Endothelial cell of umbilical vein (primary cell): ENCODE data around the gene SLAMF1. TPM values are rescaled to one million over a fixed set of nuclear protein-coding genes. Genes with fewer than 3 reads are reported as not detected.

Experiments
- BruUV-seq: library from RNA; stranded (reverse); fragments of 400-500 nt; replicated peaks from 2 replicates; lab custom pipeline; 2021; lab: Mats Ljungman, UMichigan
- CTCF ChIA-PET: fragments of 300-600, 350-600 bp; sonication (Branson Sonifier 250); formaldehyde crosslinking; loops from one replicate; lab custom pipeline; 2021; ENCODE audit warnings: antibody characterized with exemption, inconsistent platforms; lab: Charles Lee
- POLR2A ChIA-PET: fragments of 300-600, 350-600 bp; sonication (Branson Sonifier 250); formaldehyde crosslinking; loops from one replicate; lab custom pipeline; 2021; ENCODE audit warnings: antibody characterized with exemption, inconsistent platforms; lab: Charles Lee
- DNase-seq: peaks from one replicate; pipeline ENCODE4 v3.0.0-alpha.2; 2011; ENCODE audit warnings: low read depth, low spot score
- FAIRE-seq: peaks from 2 replicates; lab custom pipeline; 2011; peaks lifted over from hg19 to GRCh38; lab: Jason Lieb, UNC
- H2AFZ ChIP-seq: 2 replicates; pipeline ENCODE4 v1.6.0; 2012; ENCODE audit warnings: low read depth, low read length, control low read depth, inconsistent platforms
- H3K27ac ChIP-seq: 2 replicates; pipeline ENCODE4 v1.5.1; 2011; ENCODE audit warnings: low read depth, mild to moderate bottlenecking, control low read depth, low read length, moderate library complexity; ENCODE audit not compliant: insufficient read depth
- H3K27me3 ChIP-seq, 2 experiments: 2 replicates each; pipeline versions ENCODE4 v1.6.0 to v1.6.1; 2011; ENCODE audit warnings: low read length in 2 of 2, mixed read lengths in 1 of 2; ENCODE audit not compliant: control insufficient read depth in 2 of 2, insufficient read depth in 2 of 2
- H3K36me3 ChIP-seq, 2 experiments: 2 replicates in 1 of 2; 3 replicates in 1 of 2; pipeline ENCODE4 v1.5.1; 2011; ENCODE audit warnings: low read length in 2 of 2, mild to moderate bottlenecking in 1 of 2, moderate library complexity in 1 of 2; ENCODE audit not compliant: control insufficient read depth in 2 of 2, insufficient read depth in 2 of 2; ENCODE audit errors: extremely low read depth in 1 of 2
- H3K4me1 ChIP-seq: 3 replicates; pipeline ENCODE4 v1.5.1; 2011; ENCODE audit warnings: mild to moderate bottlenecking, low read length; ENCODE audit not compliant: control insufficient read depth, insufficient read depth; ENCODE audit errors: extremely low read depth
- H3K4me2 ChIP-seq: 2 replicates; pipeline ENCODE4 v1.6.1; 2011; ENCODE audit warnings: low read length, control low read depth, mixed read lengths; ENCODE audit not compliant: insufficient read depth
- H3K4me3 ChIP-seq, 3 experiments: fragments of 200-600 bp in 1 of 3; sonication (generic), shearing (Covaris generic) in 1 of 3; replicated peaks in 1 of 3; 2 replicates each; pipeline ENCODE4 v1.5.1; 2011 to 2016; ENCODE audit warnings: control low read depth in 3 of 3, low read length in 3 of 3, mild to moderate bottlenecking in 2 of 3, inconsistent platforms in 1 of 3, low read depth in 1 of 3, moderate library complexity in 1 of 3; ENCODE audit not compliant: insufficient read depth in 1 of 3
- H3K79me2 ChIP-seq: 2 replicates; pipeline ENCODE4 v1.6.0; 2012; ENCODE audit warnings: low read length, inconsistent platforms; ENCODE audit not compliant: control insufficient read depth, insufficient read depth
- H3K9ac ChIP-seq: replicated peaks from 2 replicates; pipeline ENCODE3; 2011; ENCODE audit warnings: low read length, control low read depth; ENCODE audit not compliant: insufficient read depth; ENCODE audit errors: extremely low read depth
- H3K9me1 ChIP-seq: replicated peaks from 3 replicates; pipeline ENCODE4 v1.6.0; 2011; ENCODE audit warnings: mild to moderate bottlenecking, low read length; ENCODE audit not compliant: control insufficient read depth, insufficient read depth; ENCODE audit errors: extremely low read depth
- H3K9me3 ChIP-seq: replicated peaks from 2 replicates; pipeline ENCODE4 v1.5.1; 2012; ENCODE audit warnings: low read length, inconsistent platforms; ENCODE audit not compliant: control insufficient read depth, insufficient read depth
- H4K20me1 ChIP-seq: replicated peaks from 2 replicates; pipeline ENCODE3; 2011; ENCODE audit warnings: mild to moderate bottlenecking, low read length; ENCODE audit not compliant: control insufficient read depth, insufficient read depth; ENCODE audit errors: extremely low read depth
- EZH2 ChIP-seq: IDR thresholded peaks from 2 replicates; pipeline ENCODE4 v1.6.1; 2012; ENCODE audit warnings: borderline replicate concordance, low read depth, mild to moderate bottlenecking, moderate library complexity, low read length, inconsistent platforms; ENCODE audit not compliant: severe bottlenecking
- FOS ChIP-seq: IDR thresholded peaks from 2 replicates; pipeline ENCODE4 v1.6.1; 2011; ENCODE audit warnings: mild to moderate bottlenecking, low read length, moderate library complexity, borderline replicate concordance; ENCODE audit not compliant: insufficient read depth
- JUN ChIP-seq: IDR thresholded peaks from 2 replicates; pipeline ENCODE4 v1.6.1; 2011; ENCODE audit warnings: borderline replicate concordance, low read depth; ENCODE audit not compliant: insufficient read length, insufficient read depth
- MYC ChIP-seq: IDR thresholded peaks from one replicate; pipeline ENCODE4 v1.6.1; 2011; ENCODE audit warnings: mild to moderate bottlenecking, low read depth, low read length
- POLR2A ChIP-seq: IDR thresholded peaks from 2 replicates; pipeline ENCODE4 v1.6.1; 2012; ENCODE audit warnings: low read depth, mild to moderate bottlenecking, control low read depth, low read length
- POLR2AphosphoS5 ChIP-seq: IDR thresholded peaks from 2 replicates; pipeline ENCODE4 v1.6.1; 2012; ENCODE audit warnings: low read depth, mild to moderate bottlenecking, control low read depth, low read length, moderate library complexity; ENCODE audit not compliant: insufficient read depth
- dilution Hi-C: fragments of 300-500 bp; cut with MboI; formaldehyde crosslinking; loops from one replicate; pipeline ENCODE4 v1.15.0; 2019; ENCODE audit warnings: low sequenced_read_pairs; ENCODE audit not compliant: extremely low pct_ligation_motif_present
- intact Hi-C: fragments of 100-400 bp; cut with micrococcal nuclease; formaldehyde crosslinking; loops from one replicate; pipeline ENCODE4 v1.10.0; 2022
- polyA plus RNA-seq, 4 experiments: library from polyadenylated mRNA; depleted of rRNA in 3 of 4; stranded (reverse) in 3 of 4; unstranded in 1 of 4; fragments of >200 nt; gene quantifications; 2 replicates each; pipeline versions ENCODE4 v1.2.1 to v1.2.3, GENCODE V29; 2011 to 2012; ENCODE audit warnings: missing spikeins in 1 of 4
- total RNA-seq: library from RNA; stranded (reverse); gene quantifications from 2 replicates; pipeline ENCODE4 v1.2.3, GENCODE V29; 2021
- TF ChIP-seq, protein P1 (sequence below), 2 donors: IDR thresholded peaks; 1 replicate in 1 of 2; 2 replicates in 1 of 2; pipeline ENCODE4 v1.5.1; 2011; ENCODE audit warnings: low read length in 2 of 2, mild to moderate bottlenecking in 2 of 2, moderate library complexity in 2 of 2, control low read depth in 1 of 2, inconsistent platforms in 1 of 2, low read depth in 1 of 2; ENCODE audit not compliant: insufficient read depth in 1 of 2; ENCODE audit errors: extremely low read depth in 1 of 2

Gene SLAMF1
- total and polyA plus RNA-seq, 2 donors (not counting 3 experiments of a cell fraction or from before 2014, with no cell fraction given): not detected

GRCh38 chr1:160665330-160666078 lies 18.7 kb upstream of the SLAMF1 start:
- no peaks in the 10 kb centered on the region for H3K79me2 ChIP-seq
- peaks cover 0 to 5% of the 10 kb centered on the region in 2 experiments for H3K27me3 ChIP-seq
- no peaks in the 10 kb centered on the region for H3K9me1 ChIP-seq
- POLR2A ChIA-PET: no interaction called here
- H3K9ac ChIP-seq: no peak overlapping the region
- no peaks in the 10 kb centered on the region for H4K20me1 ChIP-seq
- no peak for FAIRE-seq
- no peaks in the 10 kb centered on the region for H3K36me3 ChIP-seq
- no peak overlapping the region for H3K4me2 ChIP-seq
- CTCF ChIA-PET: no interaction called here
- H3K27ac ChIP-seq: no peak overlapping the region
- dilution Hi-C loops: no loop called here
- no peak overlapping the region for H3K4me3 ChIP-seq
- BruUV-seq: no TSS peak
- H3K9me3 ChIP-seq: no peaks in the 10 kb centered on the region
- DNase-seq: no peak
- no peak overlapping the region for H2AFZ ChIP-seq
- H3K4me1 ChIP-seq: no peaks in the 10 kb centered on the region
- TF ChIP-seq, protein P1, sequence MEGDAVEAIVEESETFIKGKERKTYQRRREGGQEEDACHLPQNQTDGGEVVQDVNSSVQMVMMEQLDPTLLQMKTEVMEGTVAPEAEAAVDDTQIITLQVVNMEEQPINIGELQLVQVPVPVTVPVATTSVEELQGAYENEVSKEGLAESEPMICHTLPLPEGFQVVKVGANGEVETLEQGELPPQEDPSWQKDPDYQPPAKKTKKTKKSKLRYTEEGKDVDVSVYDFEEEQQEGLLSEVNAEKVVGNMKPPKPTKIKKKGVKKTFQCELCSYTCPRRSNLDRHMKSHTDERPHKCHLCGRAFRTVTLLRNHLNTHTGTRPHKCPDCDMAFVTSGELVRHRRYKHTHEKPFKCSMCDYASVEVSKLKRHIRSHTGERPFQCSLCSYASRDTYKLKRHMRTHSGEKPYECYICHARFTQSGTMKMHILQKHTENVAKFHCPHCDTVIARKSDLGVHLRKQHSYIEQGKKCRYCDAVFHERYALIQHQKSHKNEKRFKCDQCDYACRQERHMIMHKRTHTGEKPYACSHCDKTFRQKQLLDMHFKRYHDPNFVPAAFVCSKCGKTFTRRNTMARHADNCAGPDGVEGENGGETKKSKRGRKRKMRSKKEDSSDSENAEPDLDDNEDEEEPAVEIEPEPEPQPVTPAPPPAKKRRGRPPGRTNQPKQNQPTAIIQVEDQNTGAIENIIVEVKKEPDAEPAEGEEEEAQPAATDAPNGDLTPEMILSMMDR (IDR thresholded peaks at IDR 0.05; ENCODE audit: extremely low read depth in 1 of 2, insufficient read depth in 1 of 2, low read depth in 1 of 2, low read length in 2 of 2): no peak
- no peak for TF ChIP-seq EZH2
- TF ChIP-seq JUN: no peak
- no peak for TF ChIP-seq FOS
- no peak for TF ChIP-seq POLR2A
- TF ChIP-seq POLR2AphosphoS5: no peak
- TF ChIP-seq MYC: no peak
- intact Hi-C loops: no loop called here
